ENCODE data around the gene MAGEL2.
"Not testable (repeated sequence)": the region's sequence is repeated elsewhere in the genome, so short reads cannot be mapped to it uniquely, and the experiment has no call there.

The MAGEL2 gene

GRCh38 chr15:23606226-23606625 lies 41.4 kb downstream of the MAGEL2 start:
- no peak for DNase-seq

DNA sequence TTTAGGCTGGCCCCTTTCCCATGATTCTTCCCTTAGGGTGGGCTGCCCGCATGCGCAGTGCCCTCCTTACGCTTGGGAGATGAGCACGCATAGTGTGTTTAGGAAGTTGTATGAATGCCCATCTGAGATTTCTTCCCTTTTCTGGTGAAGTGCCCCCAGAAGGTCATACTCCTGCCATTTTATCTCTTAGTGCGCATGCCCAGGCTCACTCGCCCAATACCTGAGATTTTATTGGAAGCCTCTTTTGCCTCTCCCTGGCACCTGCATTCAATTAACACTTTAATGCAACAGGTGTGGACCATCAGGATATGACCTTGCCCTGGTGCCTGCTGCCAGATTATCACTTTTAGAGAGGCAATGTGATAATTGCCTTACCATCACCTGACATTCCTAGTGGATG lies 45.5 kb downstream of the MAGEL2 start:
- DNase-seq: no peak

DNA sequence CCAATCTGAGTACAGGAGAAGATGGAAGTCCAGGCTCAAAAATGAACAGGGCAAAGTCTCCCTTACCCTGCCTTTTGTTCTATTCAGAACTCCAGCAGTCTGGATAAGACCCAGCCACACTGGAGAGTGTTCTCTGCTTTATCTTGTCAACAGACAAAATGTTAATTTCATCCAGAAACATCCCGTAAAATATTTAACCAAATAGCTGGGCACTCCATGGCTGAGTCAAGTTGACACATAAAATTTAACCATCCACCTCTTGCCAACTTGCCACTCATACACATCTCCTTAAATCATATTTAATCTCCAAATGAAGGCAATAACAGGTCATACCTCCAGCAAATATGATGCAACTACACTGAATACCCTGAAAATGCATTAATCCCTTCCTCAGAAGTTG lies 48.6 kb downstream of the MAGEL2 start:
- DNase-seq: no peak

DNA sequence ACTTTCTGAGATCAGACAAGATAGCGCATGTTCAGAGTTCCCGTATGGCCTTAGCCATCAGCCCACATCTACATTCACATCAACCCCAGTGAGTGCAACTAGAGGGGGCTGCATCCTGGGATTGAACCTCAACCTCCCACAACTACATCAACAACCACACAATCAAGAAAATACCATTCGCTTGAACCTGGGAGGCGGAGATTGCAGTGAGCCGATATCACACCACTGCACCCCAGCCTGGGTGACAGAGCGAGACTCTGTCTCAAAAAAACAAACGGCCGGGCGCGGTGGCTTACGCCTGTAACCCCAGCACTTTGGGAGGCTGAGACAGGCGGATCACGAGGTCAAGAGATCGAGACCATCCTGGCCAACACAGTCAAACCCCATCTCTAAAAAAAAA lies 50.4 kb downstream of the MAGEL2 start:
- not testable (repeated sequence) for DNase-seq

DNA sequence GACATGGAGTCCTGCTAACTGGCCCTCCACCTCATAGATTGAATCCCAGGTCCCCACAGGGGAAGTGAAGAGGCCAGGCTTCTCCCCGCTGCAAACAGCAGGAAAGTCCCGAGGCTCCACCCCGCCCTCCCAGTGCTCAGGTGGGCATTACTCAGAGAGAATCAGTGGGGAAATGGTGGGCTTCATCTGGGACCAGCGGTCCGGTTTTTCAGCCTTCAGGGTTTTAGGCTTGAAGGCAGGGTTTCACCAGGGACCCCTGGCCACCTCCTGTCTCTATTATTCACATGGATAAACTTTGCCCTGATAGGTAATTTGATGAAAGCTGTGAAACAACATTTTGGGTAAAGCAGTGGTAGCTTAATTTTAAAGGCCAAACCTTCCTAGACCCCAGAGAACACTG lies 50.9 kb downstream of the MAGEL2 start:
- no peak for DNase-seq

GRCh38 chr15:23595368-23595767 lies 52.3 kb downstream of the MAGEL2 start:
- no peak for DNase-seq

GRCh38 chr15:23594252-23594770 lies 53.4 kb downstream of the MAGEL2 start:
- no peak for DNase-seq
